GM12873 (cell line): Measurements from ENCODE around the gene PANK4.

Experiments used
- TF ChIP-seq, protein P1 (sequence below): IDR thresholded peaks from 2 replicates; pipeline ENCODE4 v1.5.1; 2012; ENCODE audit warnings: low read depth, mild to moderate bottlenecking, moderate library complexity, low read length, control low read depth; ENCODE audit not compliant: insufficient read depth; ENCODE audit errors: missing control alignments

Gene PANK4

DNA sequence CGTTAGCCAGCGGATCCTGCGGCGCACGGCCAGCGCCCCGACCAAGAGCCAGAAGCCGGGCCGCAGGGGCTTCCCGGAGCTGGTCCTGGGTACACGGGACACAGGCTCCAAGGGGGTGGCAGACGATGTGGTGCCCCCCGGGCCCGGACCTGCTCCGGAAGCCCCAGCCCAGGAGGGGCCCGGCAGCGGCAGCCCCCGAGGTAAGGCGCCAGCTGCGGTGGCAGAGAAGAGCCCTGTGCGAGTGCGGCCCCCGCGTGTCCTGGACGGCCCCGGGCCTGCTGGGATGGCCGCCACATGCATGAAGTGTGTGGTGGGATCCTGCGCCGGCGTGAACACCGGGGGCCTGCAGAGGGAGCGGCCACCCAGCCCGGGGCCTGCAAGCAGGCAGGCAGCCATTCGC, 24.2 kb downstream of the PANK4 start:
- TF ChIP-seq, protein P1, sequence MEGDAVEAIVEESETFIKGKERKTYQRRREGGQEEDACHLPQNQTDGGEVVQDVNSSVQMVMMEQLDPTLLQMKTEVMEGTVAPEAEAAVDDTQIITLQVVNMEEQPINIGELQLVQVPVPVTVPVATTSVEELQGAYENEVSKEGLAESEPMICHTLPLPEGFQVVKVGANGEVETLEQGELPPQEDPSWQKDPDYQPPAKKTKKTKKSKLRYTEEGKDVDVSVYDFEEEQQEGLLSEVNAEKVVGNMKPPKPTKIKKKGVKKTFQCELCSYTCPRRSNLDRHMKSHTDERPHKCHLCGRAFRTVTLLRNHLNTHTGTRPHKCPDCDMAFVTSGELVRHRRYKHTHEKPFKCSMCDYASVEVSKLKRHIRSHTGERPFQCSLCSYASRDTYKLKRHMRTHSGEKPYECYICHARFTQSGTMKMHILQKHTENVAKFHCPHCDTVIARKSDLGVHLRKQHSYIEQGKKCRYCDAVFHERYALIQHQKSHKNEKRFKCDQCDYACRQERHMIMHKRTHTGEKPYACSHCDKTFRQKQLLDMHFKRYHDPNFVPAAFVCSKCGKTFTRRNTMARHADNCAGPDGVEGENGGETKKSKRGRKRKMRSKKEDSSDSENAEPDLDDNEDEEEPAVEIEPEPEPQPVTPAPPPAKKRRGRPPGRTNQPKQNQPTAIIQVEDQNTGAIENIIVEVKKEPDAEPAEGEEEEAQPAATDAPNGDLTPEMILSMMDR: no peak

DNA sequence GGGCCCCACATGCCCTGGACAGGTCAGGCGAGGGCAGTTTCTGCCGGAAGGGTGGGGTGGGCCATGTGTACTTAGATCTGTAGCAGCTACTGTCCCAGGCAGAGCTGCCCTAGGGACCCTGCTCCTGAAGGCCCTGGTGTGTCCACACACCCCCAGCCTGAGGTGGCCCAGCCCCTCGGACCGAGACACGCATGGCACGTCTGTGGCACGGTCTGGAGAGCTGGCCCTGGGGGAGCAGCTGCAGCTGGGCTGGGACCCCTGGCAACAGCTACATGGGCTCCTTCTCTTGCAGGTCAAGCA, 24.6 kb downstream of the PANK4 start:
- TF ChIP-seq, protein P1: no peak

GRCh38 chr1:2501041-2501819, 25.2 kb downstream of the PANK4 start:
- TF ChIP-seq, protein P1: no peak

GRCh38 chr1:2499986-2500596, 26.3 kb downstream of the PANK4 start:
- TF ChIP-seq, protein P1: no peak

DNA sequence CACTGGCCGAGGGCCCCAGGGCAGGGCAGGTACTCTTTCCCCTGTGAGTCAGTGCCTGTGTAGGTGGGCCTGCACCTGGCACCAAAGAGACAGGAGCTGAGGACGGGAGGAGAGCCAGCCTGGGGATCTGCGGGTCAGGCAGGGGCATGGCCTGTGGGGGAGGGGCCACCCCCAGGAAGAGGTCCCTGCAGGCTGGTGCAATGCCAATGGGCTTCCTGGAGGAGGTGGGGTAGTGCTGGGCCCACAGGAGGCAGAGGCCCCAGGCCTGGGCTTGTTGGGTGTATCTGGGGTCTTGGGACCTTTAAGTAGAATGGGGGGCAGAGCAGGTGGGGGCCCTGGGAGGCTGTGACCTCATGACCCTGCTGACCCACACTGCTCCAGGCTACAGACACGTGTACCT, 27.1 kb downstream of the PANK4 start:
- TF ChIP-seq, protein P1: no peak

GRCh38 chr1:2498648-2499047, 27.7 kb downstream of the PANK4 start:
- TF ChIP-seq, protein P1: no peak

- TF ChIP-seq, protein P1: no peak
Measured at GRCh38 chr1:2497891-2498290, 28.5 kb downstream of the PANK4 start.
